GM06990 (cell line): ENCODE data around the gene FAM3C.

Experiments
- DNase-seq: peaks from one replicate; pipeline ENCODE4 v3.0.0-alpha.2; 2011; ENCODE audit not compliant: insufficient read length; ENCODE audit errors: extremely low read depth
- H3K27me3 ChIP-seq: replicated peaks from 2 replicates; pipeline ENCODE4 v1.6.0; 2011; ENCODE audit warnings: low read length; ENCODE audit not compliant: control insufficient read depth, insufficient read depth
- H3K36me3 ChIP-seq: 2 replicates; pipeline ENCODE4 v1.5.1; 2011; ENCODE audit warnings: low read length; ENCODE audit not compliant: control insufficient read depth, insufficient read depth
- H3K4me3 ChIP-seq: replicated peaks from 2 replicates; pipeline ENCODE4 v1.5.1; 2011; ENCODE audit warnings: low read depth, mild to moderate bottlenecking, control low read depth, low read length
- CTCF ChIP-seq: IDR thresholded peaks from 2 replicates; pipeline ENCODE4 v1.5.1; 2011; ENCODE audit warnings: low read length, control low read depth, mild to moderate bottlenecking, inconsistent platforms; ENCODE audit not compliant: insufficient read depth, poor library complexity, severe bottlenecking

Gene FAM3C

DNA sequence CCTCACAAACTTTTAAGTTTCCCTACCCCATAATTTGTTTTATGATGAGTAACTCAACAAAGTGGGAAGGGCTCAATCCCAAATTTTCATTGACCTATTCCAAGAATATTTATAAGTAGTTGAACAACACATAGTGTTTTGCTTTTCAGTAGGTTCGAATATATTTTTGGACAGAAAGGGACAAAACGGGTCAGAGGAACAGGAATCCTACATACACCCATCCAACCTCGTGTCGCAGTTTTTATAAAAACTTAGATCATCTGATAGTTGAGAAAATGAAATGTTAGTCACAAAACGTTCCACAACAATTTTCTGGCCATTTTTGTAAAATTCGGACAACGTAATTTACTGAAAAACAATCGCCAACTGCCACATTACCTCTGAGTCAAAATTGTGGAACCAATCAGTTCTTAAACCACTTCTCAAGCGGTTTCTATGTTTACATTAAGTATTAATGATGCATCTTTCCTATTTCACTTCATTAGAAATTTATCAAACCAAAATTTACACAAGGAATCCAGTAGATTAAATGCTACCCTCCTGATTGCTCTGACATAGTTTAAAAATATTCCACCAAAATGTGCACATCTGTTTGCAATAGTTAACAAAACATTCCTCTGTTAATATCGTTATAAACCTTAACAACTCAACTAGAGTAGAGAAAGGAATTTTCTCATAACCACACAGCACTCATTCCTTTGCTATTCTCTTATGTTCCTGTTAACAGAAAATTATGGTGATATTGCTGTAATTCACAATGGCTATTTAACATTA is 61.0 kb downstream of the FAM3C start:
- Histone ChIP-seq H3K36me3 (peaks cover 2% of the 10 kb centered on the region), H3K27me3 (peaks cover 3% of the 10 kb centered on the region), H3K4me3 (no peak overlapping the region)
- no peak for DNase-seq
- no peak for TF ChIP-seq CTCF

GRCh38 chr7:121334376-121334775 is 61.7 kb downstream of the FAM3C start:
- no peak for TF ChIP-seq CTCF
- peaks cover 3% of the 10 kb centered on the region for H3K27me3 ChIP-seq
- no peak for DNase-seq
- H3K4me3 ChIP-seq, result no peak overlapping the region
- peaks cover 2% of the 10 kb centered on the region for H3K36me3 ChIP-seq

DNA sequence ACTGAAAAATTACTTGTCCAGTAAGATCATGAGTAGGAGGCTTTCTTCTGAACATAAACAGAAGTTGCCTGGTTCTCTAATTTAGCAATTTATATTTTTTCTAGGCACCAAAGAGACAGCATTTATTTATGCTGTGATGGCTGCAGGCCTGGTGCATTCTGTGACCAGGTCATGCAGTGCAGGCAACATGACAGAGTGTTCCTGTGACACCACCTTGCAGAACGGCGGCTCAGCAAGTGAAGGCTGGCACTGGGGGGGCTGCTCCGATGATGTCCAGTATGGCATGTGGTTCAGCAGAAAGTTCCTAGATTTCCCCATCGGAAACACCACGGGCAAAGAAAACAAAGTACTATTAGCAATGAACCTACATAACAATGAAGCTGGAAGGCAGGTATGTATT is 64.5 kb downstream of the FAM3C start:
- no peak for DNase-seq
- Histone ChIP-seq H3K36me3 (no peaks in the 10 kb centered on the region), H3K4me3 (no peak overlapping the region), H3K27me3 (peaks cover 5% of the 10 kb centered on the region)
- no peak for TF ChIP-seq CTCF

- Histone ChIP-seq H3K36me3 (no peaks in the 10 kb centered on the region), H3K27me3 (peaks cover 5% of the 10 kb centered on the region), H3K4me3 (no peak overlapping the region)
- TF ChIP-seq CTCF, result no peak
- DNase-seq, result no peak
These were observed 65.1 kb downstream of the FAM3C start for GRCh38 chr7:121331048-121331447.

DNA sequence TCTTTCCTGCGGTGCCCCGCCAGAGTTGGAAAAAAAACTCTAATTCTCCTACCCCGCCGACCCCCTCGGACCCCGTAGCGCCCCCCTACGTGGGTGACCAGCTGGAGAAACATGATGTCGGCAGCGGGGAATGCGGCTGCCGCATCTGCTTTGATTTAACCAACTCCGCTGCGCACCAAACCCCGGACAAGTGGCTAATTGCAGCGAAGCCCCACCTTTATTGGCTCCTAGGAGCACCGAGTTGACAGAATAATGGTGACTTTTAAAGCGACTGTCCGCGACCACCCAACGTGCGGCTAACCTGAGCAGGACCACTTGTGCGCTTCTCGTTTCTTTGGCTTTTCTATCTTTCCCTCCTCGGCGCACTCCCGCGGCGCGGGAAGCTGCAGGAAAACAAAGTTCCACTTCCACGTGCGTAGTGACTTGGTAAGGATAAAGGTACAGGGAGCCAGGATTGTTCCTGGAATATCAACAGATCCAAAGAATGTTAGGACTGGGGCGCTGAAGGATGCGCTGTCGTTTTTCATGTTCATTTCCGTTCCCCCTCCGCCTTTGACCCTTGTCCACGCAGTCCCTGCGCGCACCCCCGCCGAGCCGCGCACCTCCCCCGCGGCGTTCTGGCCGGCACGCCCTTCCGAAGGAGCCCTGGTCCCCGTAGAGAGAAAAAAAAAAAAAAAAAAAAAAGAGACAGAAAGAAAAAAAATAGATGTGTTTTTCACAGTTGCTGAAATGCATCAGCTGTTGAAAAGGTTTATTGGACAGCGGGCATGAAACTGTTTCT is 65.9 kb downstream of the FAM3C start:
- no peak for DNase-seq
- Histone ChIP-seq H3K4me3 (peak overlapping the region; percentile 39), H3K36me3 (no peaks in the 10 kb centered on the region), H3K27me3 (peaks cover 5% of the 10 kb centered on the region)
- TF ChIP-seq CTCF, result no peak
